NCI-H2227 (cell line): Measurements from ENCODE around the gene LAIR1.
"Not testable (repeated sequence)": the region's sequence is repeated elsewhere in the genome, so short reads cannot be mapped to it uniquely, and the experiment has no call there.

Experiments
- DNase-seq: peaks from one replicate; lab custom pipeline; 2025; ENCODE audit not compliant: unreplicated experiment; lab: John Stamatoyannopoulos, UW

Gene LAIR1

DNA sequence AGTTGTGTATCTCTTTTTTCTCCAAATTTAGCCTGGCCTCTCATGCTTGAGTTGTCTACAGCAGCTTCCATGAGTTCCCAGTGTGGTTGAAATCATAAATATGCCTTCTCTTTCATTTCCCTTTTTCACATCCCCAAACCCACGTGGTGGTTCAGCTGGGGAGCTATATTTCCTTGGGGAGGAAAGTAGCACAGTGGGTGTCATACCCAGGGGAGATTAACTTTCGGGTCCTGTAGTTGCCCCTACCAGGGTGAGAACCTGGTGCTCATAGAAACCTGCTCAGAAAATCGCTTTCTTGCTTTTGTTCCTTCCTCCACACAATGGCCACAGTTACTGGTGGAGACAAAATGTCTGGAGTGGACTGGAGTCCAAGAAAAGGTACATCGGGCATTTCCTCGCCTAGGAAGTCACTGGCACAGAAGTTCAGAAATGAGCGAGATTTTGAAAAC is 18.8 kb downstream of the LAIR1 start:
- DNase-seq = no peak

DNA sequence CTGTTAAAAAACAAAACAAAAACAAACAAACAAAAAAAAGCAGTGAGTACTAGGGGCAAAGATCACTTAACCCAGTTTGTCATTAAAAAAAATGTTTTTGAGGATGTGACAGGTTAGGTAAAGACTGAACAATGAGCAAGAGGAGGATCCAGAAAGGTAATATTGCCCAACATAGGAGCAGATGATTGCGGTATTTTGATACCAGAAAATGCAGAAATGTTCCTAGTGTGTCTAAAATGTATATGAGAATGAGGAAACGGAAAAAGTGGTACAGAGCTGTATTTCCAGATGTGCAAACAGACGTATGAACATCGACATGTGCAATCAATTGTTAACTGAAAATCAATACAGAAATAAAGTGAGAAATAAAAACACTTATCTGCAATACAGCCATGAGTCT is 20.9 kb downstream of the LAIR1 start:
- DNase-seq = no peak

DNA sequence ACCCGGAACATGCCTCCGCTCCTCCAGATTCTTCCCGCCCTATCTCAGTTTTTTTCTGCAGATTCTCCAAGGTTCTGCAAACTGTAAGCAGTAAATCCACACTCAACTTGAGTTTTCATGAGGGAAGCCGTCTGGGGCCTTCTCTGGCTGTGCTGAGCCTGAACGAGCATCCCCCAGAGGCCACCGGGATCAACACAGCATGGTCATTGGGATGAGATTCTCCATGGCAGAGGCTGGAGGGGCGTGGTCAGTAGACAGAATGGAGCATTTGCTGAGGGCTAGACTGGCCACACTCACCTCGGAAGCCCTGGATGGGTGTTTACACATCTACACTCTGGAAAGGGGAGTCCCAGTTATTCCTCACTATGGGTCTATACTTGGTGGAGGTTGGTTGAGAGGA is 23.4 kb downstream of the LAIR1 start:
- no peak for DNase-seq

DNA sequence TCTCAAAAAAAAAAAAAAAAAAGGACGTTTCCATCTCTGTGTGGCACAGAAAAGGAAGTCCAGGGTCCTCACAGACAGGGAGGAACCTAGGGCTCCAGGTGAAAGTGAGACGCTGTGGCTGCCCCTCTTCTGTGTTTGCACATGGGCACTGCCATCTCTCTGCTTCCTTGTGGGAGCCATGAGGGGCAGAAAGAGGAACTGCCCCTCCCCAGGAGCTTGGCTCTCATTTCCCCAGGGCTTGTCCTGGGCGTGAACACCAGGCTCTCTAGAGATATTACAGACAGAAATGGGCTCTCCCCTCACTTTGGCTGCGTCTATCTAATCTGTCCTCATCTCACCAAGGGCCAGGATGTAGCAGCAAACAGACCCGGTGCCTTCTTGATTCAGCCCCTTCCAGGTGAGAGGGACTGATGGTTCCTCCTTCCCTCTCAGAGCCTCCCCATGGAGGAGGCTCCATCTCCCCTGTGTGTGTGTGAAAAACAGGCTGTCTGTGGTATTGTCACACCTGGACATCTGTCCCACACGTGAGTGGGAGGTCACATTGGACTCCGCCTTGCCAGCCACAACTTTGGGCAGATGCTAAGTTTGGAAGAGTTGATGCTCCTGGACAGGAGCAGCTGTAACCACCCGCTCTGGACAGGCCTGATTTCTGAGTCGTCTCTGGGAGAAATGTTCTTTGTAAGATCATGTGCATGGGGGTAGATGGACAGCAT is 24.9 kb downstream of the LAIR1 start:
- no peak for DNase-seq

DNA sequence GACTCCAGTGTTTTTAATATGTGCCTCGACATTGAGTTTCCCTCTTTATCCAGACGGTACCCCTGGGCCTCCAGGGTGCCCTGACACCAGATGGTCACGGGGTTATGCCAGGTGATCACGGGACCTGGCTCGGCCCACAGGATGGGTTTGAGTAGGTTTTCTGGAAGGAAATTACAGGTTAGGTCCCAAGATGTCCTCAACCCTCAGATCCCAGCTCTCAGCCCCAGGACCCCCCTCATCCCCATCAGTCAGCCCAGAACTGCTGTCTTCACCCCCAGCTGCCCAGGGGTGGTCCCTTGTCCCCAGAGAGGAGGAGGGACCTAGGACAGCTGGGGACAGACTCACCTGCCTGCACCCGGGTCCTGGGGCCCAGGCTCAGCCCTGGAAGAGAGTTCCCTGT is 26.2 kb downstream of the LAIR1 start:
- no peak for DNase-seq

DNA sequence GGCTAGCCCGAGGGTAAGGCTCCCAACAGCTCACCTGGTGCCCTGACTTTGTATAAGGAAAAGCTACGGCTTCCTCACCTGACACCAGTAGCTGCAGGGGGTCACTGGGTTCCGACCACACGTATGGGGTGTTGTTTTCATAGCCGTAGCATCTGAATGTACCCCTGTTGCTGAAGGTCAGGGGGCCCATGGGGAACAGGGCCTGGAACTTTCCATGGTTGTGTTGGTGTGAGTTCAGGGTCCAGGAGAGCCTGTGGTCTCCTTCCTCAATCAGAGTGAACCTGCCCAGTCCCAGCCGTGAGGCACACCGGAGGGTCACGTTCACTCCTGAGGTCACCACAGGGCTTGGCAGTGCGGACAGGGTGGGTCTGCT is 26.9 kb downstream of the LAIR1 start:
- DNase-seq = no peak

DNA sequence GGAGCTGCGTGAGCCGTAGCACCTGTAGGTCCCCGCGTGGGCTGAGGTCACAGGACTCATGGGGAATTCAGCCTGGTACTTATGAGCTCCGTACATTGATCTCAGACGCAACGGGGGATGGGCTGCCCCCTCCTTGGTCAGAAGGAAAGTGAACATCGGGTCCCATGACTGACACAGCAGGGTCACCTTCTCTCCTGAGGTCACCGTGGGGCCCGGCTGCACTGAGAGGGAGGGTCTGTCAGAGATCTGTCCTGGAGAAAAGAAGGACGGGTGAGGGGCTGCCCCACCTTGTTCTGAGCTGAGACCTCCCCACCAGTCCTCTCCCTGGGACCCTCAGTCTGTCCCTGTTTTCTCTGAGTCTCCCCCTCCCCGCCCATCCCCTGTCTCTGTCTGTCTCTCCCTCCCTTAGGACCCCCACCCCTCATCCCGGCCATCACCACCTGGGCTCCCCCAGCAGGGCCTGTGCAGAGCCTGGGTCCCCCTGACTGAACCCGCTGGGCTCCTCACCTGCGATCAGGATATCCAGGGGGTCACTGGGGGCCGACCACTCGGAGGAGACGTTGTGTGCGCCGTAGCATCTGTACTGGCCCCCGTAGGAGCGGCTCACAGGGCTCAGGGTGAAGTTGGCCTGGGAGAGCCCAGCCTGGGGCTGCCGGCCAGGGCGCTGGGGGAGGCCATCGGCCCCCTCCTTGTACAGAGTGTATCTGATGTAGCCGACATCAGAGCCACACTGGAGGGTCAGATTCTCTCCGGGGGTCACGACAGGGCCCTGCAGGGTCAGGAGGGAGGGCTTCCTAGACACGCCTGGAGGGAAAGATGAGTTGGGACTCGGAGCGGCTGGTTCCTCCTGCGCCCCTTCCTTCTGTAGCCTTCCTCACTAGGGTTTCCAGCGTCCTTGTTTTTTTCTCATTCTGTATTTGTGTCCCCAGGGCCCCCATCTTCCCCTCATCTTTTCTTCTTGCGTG is 27.6 kb downstream of the LAIR1 start:
- no peak for DNase-seq

DNA sequence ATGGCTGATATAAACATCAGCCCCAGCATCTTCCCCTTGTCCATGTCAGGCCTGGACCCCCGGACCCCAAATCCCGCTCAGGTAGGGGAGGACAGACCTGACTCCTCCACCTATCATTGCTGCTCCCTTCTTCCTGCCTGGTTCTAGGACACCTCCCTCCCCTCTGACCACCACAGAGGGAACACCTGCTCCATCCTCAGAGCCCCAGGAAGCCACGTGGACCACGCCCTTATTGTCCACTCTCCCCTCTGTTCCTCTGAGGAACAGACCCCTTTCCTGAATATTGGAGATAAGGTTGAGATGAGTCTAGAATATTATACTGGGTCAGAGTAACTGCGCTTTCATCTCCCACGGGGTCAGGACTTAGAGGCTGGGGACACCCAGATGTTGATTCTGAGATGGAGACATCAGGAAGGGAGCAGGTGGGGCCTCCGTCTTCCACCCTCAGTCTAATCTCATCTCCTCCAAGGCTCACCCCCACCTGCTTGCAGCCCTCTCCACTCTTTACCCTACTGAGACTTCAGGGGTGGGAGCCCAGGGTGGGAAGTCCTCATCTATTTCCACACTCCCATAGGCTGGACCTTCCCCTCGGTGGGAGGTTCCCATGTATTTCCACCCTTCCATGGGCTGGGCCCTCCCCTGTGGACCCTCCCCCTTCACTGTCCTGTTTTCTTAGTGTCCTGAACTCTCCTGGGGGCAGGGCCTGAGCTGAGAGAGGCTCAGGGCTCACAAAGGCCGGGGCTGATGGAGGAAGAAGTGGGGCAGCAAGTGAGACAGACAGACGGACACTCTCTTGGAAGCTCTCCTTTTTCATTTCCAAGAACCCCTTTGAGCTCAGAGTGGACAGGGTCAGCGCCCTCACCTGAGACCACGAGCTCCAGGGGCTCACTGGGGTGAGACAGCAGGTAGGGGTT is 28.5 kb downstream of the LAIR1 start:
- DNase-seq = no peak

DNA sequence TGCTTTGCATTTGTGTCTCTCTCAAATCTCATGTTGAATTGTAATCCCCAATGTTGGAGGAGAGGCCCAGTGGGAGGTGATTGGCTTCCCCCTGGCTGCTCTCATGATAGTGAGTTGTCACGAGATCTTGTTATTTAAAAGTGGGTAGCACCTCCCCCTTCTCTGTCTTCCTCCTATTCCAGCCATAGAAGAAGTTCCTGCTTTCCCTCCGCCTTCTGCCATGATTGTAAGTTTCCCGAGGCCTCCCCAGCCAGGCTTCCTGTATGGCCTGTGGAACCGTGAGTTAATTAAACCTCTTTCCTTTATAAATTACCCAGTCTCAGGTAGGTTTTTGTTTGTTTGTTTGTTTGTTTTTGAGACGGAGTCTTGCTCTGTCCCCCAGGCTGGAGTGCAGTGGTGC is 29.6 kb downstream of the LAIR1 start:
- no peak for DNase-seq

DNA sequence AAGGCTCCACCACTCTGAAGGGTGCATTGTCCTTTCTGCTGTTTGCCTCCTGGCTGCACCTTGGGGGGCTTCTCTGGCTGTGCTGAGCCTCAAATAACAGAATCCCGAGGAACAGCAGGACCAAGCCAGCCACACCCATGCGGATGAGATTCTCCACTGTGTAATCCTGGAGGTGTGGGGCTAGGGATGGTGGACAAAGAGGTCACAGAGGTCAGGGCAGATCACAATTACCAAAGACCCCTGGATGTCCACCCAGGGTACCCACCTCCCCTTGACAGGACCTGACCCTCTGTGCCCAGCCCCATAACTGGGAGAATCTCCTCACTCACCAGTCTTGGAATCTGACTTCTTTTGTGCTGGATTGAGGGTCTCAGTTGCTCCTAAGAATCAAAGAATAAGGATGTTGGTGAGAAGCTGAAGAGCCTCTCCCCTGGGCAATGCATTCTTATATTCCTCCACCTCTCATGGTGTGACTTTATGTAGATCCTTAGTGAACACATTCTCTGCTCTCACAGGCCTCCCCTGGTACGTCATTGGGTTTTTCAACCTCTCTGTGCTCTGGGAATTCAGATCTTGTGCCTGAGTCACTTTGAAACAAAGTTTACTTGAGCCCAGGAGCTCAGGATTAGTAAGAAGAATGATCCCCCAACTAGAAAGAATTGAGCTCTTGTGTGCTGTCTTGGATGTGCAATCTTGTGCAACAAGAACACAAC is 31.0 kb downstream of the LAIR1 start:
- DNase-seq = no peak

DNA sequence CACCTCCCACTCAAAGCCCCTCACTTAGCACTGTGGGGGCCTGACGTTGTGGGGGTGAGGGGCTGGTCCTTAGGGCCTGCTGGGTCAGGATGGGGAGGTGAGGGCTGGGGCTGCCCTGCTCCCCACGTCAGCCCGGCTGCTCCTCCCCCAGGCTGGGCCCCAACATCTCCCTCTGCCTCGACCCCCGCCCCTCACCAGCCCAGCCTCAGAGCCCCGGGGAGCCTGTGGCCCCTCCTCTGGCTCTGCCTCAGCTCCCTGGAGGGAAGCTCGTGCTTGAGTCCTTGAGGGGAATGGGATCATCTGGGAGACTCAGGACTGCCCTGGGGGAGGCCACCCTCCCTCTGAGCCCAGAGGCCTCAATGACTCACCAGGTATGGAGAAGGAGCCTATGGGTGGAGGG is 32.6 kb downstream of the LAIR1 start:
- no peak for DNase-seq

DNA sequence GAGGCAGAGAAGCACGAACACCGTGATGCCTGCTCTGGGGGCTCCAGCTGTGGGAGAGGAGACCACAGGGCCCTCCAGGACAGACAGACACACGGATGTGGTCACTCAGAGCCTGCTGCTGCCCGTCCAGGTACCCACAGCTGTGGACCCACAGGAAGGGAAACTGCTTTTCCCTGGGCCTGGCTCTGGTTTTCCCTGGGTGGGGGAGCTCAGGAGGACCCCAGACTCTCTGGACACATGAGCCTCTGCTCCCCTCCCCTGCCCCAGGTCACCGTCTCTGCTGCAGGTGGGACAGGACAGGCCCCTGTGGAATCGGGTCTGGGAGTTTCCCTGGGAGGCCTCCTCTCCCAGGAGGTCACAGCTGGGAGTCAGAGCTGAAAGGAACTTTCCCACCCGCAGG is 33.1 kb downstream of the LAIR1 start:
- no peak for DNase-seq

DNA sequence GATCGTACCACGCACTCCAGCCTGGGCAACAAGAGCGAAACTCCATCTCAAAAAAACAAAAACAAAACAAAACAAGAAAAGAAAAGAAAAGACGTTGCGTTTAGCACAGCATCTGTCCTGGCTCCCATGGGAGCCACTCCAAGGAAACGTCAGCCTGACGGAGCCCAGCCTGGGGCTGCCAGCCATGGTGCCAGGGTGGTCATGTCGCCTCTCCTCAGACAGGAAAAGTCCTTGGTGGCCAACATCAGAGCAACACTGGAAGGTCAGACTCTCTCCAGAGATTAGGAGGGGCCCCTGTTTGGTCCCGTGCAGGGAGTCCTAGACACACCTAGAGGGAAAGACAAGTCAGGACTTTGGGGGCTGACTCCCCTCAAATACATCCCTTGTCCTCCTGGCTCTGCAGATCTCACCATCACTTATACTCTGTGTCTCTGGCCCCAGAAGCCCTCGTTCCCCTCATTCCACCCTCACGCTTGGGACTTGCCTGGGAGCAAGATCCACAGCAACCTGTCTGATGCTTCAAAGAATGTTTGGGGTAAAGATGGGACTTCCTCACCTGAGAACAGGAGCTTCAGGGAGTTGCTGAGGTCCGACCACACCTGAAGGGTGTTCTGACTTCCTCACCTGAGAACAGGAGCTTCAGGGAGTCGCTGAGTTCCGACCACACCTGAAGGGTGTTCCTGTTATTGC is 35.1 kb downstream of the LAIR1 start:
- no peak for DNase-seq

DNA sequence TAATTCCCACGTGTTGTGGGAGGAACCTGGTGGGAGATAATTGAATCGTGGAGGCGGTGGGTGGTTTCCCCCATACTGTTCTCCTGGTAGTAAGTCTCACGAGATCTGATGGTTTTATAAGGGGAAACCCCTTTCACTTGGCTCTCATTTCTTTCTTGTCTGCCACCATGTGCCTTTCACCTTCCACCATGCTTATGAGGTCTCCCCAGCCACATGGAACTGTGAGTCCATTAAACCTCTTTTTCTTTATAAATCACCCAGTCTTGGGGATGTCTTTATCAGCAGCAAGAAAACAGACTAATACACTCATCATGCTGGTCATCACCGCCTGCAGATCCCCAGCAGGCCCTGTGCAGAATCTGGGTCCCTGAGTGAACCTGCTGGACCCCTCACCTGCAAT is 36.0 kb downstream of the LAIR1 start:
- DNase-seq = not testable (repeated sequence)

DNA sequence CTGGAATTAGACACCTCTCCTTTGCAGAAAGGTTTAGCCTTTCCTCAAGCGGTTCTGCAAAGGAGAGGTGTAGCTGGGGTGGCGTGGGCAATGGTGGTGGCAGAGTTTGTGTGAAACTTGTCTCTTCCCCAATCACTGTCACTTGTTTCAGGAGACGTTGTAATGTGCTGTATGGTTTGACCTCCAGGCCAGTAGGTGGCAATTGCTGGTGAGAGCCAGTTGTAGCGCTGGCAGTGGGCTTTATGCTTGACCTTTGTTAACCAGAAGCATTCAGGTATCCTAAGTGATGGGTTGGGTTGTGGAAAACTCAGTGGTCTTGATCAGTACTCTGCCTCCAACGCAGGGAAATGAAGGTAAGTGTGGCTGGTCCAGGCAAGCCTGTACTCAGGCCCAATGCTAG is 39.1 kb downstream of the LAIR1 start:
- DNase-seq = no peak

DNA sequence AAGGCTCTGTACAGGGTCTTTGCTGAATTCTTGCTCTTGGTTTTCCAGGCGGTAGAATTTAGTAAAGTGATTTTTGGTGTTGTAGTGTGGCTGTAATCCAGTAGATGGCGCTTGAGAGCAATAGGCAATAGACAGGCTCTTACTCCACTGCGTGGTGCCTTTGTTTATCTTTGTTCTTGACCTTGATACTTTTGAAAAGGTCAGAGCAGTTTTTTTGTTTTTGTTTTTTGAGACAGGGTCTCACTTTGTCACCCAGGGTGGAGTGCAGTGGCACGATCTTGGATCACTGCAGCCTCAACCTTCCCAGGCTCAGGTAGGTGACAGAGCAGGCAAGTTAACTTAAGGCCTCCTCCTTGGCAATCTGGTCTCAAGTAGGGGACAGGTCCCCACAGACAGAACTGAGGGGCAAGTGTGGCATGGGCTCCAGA is 39.5 kb downstream of the LAIR1 start:
- peak; percentile 74 for DNase-seq

DNA sequence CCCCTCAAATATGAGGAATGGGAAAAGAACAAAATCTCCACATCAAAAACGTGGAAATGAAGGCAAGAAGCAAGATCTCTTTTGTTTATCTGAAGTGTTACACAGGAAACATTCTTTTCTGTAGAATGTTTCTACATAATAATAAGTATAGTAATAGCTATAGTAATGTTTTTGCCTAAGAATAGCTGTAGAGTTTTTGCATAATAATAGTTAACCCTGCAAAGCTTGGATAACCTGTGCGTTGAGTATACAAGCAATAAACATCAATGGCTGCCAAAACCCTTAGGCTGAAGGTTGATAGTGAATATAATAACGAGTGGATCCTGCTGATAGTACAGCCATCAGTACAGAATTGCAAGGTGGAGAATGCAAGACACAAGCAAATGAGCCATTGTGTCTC is 40.7 kb downstream of the LAIR1 start:
- DNase-seq = no peak

DNA sequence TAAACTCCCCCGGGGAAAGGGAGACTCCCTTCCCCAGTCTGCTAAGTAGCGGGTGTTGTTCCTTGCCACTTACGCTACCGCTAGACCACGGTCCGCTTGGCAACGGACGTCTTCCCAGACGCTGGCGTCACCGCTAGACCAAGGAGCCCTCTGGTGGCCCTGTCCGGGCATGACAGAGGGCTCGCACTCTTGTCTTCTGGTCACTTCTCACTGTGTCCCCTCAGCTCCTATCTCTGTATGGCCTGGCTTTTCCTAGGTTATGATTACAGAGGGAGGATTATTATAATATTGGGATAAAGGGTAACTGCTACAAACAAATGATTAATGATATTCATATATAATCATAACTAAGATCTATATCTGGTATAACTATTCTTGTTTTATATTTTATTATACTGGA is 41.8 kb downstream of the LAIR1 start:
- DNase-seq = not testable (repeated sequence)

DNA sequence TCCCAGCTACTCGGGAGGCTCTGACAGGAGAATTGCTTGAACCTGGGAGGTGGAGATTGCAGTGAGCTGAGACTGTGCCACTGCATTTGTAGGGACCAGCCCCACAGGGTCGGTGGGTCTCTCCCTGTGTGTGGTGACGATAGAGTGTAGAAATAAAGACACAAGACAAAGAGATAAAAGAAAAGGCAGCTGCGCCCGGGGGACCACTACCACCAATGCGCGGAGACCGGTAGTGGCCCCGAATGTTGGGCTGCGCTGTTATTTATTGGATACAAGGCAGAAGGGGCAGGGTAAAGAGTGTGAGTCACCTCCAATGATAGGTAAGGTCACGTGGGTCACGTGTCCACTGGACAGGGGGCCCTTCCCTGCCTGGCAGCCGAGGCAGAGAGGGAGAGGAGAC is 42.4 kb downstream of the LAIR1 start:
- DNase-seq = not testable (repeated sequence)
